Smooth muscle cell of the pulmonary artery (primary cell): ENCODE data around the gene TACR1. TPM values are rescaled to one million over a fixed set of nuclear protein-coding genes. Genes with fewer than 3 reads are reported as not detected.

Experiments used
- total RNA-seq: library from RNA; depleted of rRNA; stranded (reverse); fragments of >200 nt; gene quantifications from 2 replicates; pipeline ENCODE4 v1.2.3, GENCODE V29; 2014

The TACR1 gene
- total RNA-seq, result 0.26 and 0.73 TPM in 2 replicates

GRCh38 chr2:75199428-75200011 is at the start of gene TACR1:
TSS of gene TACR1 (minus strand) at chr2:75199520. CDS start at chr2:75198934, 586 bp downstream.

Other genes with a start within 250 kb of the TACR1 start
- gene POLE4, start 240.9 kb downstream of the TACR1 start, total RNA-seq, result 13.3 and 17.5 TPM in 2 replicates